Uterus (tissue), 2 donors: ENCODE measurements around the gene NEK9.

Experiments
- POLR2A ChIP-seq, 2 donors: fragments of 450-650 bp; IDR thresholded peaks; one replicate each; pipeline ENCODE4 v1.6.1; 2016; ENCODE audit warnings: antibody characterized with exemption in 2 of 2, mild to moderate bottlenecking in 1 of 2, moderate library complexity in 1 of 2
- TF ChIP-seq, protein P1 (sequence below), 4 experiments: fragments of 200-600 bp in 2 of 4; fragments of 450-650 bp in 2 of 4; sonication (generic) in 2 of 4; IDR thresholded peaks; one replicate each; pipeline ENCODE4 v1.5.1; 2016 to 2019; ENCODE audit warnings: antibody characterized with exemption in 4 of 4, mild to moderate bottlenecking in 2 of 4, moderate library complexity in 1 of 4

DNA sequence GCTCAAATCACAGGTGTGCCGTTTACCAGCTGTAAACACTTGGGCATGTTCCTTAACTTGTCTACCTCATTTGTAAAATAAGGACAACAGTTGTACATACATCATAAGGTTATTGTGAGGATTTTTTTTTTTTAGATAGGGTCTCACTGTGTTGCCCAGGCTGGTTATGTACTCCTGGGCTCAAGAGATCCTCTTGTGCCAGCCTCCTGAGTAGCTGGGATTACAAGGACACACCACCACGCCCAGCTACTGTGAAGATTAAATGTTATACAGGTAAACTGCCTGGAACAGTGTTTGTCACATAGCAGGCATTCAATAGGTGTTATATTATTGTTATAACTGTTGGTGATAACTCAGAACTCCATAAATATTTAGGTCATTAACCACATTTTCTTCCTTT lies 36.8 kb upstream of the NEK9 start:
- TF ChIP-seq, protein P1, sequence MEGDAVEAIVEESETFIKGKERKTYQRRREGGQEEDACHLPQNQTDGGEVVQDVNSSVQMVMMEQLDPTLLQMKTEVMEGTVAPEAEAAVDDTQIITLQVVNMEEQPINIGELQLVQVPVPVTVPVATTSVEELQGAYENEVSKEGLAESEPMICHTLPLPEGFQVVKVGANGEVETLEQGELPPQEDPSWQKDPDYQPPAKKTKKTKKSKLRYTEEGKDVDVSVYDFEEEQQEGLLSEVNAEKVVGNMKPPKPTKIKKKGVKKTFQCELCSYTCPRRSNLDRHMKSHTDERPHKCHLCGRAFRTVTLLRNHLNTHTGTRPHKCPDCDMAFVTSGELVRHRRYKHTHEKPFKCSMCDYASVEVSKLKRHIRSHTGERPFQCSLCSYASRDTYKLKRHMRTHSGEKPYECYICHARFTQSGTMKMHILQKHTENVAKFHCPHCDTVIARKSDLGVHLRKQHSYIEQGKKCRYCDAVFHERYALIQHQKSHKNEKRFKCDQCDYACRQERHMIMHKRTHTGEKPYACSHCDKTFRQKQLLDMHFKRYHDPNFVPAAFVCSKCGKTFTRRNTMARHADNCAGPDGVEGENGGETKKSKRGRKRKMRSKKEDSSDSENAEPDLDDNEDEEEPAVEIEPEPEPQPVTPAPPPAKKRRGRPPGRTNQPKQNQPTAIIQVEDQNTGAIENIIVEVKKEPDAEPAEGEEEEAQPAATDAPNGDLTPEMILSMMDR (IDR thresholded peaks at IDR 0.05) = no peak
- no peak for TF ChIP-seq POLR2A (IDR thresholded peaks at IDR 0.05)
